ENCODE measurements around the gene C5orf63.

The C5orf63 gene

DNA sequence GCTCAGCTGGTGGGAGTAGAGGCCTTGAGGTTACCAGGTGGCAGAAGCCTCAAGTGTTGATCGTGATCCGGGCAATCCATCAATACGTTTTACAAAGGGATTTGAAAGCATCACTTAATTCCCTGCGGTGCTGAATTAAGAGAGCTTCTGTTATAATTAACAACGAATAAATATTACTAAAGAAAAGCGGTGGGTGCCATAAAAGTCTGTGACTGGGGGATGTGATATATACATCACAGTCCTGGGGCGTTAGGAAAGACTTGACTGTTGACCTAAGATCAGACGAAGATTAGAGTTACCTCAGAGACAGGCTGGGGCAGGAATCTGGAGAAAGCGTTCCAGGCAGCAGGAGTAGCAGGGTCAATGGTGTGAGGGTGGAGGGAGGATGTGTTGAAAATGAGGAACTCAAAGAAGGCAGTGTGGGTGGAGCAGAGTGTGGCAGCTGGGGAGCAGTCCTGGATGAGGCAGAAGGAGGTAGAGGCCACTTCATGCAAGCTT, 6.7 kb upstream of the C5orf63 start:
- H3K27me3 ChIP-seq: no peaks in the 10 kb centered on the region
- no peaks in the 10 kb centered on the region for H3K4me1 ChIP-seq

DNA sequence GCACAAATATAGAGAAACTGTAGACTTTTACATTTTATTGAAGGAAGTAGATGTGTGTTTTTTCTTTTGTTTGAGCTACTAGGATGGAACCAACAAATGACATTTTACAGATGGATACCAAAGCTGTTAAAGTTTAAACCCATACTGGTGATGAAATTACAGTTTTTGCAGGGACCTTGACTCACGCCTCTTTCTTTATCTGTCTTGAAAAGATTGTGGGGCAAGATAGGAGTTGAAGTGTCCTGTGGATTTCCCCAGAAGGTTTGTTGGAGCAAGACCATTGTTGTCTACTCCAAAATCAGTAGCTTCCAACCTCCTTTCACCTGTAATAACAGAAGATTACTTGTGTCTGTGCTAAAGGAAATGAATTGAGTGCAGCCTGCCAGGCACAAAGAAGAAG, 4.1 kb upstream of the C5orf63 start:
- no peak for DNase-seq
- no peaks in the 10 kb centered on the region for H3K4me1 ChIP-seq
- no peaks in the 10 kb centered on the region for H3K9me3 ChIP-seq
- TF ChIP-seq, protein P1, sequence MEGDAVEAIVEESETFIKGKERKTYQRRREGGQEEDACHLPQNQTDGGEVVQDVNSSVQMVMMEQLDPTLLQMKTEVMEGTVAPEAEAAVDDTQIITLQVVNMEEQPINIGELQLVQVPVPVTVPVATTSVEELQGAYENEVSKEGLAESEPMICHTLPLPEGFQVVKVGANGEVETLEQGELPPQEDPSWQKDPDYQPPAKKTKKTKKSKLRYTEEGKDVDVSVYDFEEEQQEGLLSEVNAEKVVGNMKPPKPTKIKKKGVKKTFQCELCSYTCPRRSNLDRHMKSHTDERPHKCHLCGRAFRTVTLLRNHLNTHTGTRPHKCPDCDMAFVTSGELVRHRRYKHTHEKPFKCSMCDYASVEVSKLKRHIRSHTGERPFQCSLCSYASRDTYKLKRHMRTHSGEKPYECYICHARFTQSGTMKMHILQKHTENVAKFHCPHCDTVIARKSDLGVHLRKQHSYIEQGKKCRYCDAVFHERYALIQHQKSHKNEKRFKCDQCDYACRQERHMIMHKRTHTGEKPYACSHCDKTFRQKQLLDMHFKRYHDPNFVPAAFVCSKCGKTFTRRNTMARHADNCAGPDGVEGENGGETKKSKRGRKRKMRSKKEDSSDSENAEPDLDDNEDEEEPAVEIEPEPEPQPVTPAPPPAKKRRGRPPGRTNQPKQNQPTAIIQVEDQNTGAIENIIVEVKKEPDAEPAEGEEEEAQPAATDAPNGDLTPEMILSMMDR (IDR thresholded peaks at IDR 0.05; ENCODE audit: low read depth, low read length): no peak
- H3K36me3 ChIP-seq: no peaks in the 10 kb centered on the region
- H3K27me3 ChIP-seq: no peaks in the 10 kb centered on the region
- H3K4me3 ChIP-seq (ENCODE audit: low read depth, low read length): no peak overlapping the region

More for the DNA sequence above, 6.7 kb upstream of the C5orf63 start:
- no peak for DNase-seq
- no peaks in the 10 kb centered on the region for H3K36me3 ChIP-seq
- no peak overlapping the region for H3K4me3 ChIP-seq (ENCODE audit: low read depth, low read length)
- H3K9me3 ChIP-seq: no peaks in the 10 kb centered on the region
- TF ChIP-seq, protein P1 (IDR thresholded peaks at IDR 0.05; ENCODE audit: low read depth, low read length): no peak

- H3K36me3 ChIP-seq: no peaks in the 10 kb centered on the region
- H3K27me3 ChIP-seq: no peaks in the 10 kb centered on the region
- no peaks in the 10 kb centered on the region for H3K9me3 ChIP-seq
- H3K4me3 ChIP-seq (ENCODE audit: low read depth, low read length): no peak overlapping the region
- DNase-seq: no peak
- TF ChIP-seq, protein P1 (IDR thresholded peaks at IDR 0.05; ENCODE audit: low read depth, low read length): no peak
- no peaks in the 10 kb centered on the region for H3K4me1 ChIP-seq
These were observed 3.2 kb upstream of the C5orf63 start for GRCh38 chr5:127076315-127077129.

DNA sequence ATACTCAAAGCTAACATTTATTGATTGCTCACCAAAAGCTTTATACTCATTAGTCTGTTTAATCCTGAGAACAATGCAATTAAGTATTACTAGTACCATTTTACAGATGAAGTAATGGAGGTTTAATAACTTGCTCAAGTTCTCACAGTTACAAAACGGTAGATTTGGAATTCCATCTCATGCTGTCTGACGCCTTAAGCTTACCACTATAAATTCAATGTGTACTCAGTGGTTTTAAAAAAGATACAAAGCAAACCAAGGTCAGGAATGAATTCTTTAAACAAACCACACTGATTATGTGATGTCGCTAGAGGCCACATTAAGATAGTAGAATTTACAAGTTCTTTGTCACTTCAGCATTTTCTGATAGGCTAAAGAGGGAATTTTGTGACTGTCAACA, 1.2 kb upstream of the C5orf63 start:
- no peak for DNase-seq
- Histone ChIP-seq H3K36me3 (no peaks in the 10 kb centered on the region), H3K4me3 (ENCODE audit: low read depth, low read length) (no peak overlapping the region), H3K9me3 (no peaks in the 10 kb centered on the region), H3K27me3 (no peaks in the 10 kb centered on the region), H3K4me1 (no peaks in the 10 kb centered on the region)
- TF ChIP-seq, protein P1 (IDR thresholded peaks at IDR 0.05; ENCODE audit: low read depth, low read length): no peak

DNA sequence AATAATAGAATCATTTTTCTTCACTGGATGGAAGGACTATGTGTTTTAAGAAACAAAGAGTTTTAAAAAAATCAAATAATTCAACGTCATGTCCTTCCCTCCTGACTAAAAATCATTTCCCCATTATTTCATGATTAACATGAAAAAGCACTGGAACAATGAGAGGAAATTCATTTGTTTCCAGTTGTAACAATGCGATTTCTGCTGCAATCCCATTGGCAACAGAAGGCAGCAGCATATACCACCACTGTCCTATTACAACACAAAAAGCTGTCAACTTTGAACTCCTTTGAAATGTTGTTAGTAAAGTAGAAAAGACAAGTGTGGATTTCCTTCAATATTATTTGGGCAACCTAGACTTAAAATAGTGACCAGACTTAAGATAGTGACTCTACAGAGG, 3.1 kb downstream of the C5orf63 start:
- H3K27me3 ChIP-seq: no peaks in the 10 kb centered on the region
- H3K4me1 ChIP-seq: no peaks in the 10 kb centered on the region
- no peaks in the 10 kb centered on the region for H3K9me3 ChIP-seq
- no peaks in the 10 kb centered on the region for H3K36me3 ChIP-seq
- H3K4me3 ChIP-seq (ENCODE audit: low read depth, low read length): no peak overlapping the region
- no peak for DNase-seq
- TF ChIP-seq, protein P1 (IDR thresholded peaks at IDR 0.05; ENCODE audit: low read depth, low read length): no peak

DNA sequence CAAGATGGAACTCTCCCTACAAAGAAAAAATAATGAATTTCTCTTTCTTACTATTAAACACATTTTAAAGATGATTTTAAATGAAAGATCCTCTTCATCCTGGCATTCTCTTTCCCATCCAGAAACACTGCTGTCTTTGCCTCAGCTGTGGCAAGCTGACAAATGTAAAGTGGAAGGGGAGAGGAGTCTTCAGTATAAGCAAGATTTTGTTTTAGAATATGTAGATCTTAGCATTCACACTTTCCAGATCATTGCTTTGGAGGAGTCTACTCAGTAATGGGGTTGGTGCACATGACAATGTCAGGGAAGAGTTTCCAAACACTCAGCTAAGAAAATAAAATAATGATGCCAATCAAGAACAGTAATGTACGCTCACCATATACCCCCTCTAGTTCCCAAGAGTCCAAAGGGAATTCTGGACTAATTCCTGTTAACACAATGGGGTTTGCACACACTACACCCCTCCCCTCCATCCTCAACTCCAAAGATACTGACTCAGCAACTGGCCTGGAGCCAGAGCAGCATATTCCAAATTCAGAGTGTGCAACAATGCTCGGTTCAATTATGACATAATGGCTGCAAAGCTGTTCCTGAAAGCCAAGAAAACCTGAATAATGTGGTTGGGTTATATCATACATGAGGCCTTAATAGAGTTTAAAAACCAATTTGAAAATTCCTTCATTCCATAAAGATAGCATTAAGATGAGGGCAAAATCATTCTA, 4.6 kb downstream of the C5orf63 start:
- Histone ChIP-seq H3K36me3 (no peaks in the 10 kb centered on the region), H3K27me3 (no peaks in the 10 kb centered on the region), H3K4me3 (ENCODE audit: low read depth, low read length) (no peak overlapping the region), H3K4me1 (no peaks in the 10 kb centered on the region), H3K9me3 (no peaks in the 10 kb centered on the region)
- TF ChIP-seq, protein P1 (IDR thresholded peaks at IDR 0.05; ENCODE audit: low read depth, low read length): no peak
- DNase-seq: no peak
